Measurements from ENCODE around the gene NAP1L4.

NAP1L4 gene

DNA sequence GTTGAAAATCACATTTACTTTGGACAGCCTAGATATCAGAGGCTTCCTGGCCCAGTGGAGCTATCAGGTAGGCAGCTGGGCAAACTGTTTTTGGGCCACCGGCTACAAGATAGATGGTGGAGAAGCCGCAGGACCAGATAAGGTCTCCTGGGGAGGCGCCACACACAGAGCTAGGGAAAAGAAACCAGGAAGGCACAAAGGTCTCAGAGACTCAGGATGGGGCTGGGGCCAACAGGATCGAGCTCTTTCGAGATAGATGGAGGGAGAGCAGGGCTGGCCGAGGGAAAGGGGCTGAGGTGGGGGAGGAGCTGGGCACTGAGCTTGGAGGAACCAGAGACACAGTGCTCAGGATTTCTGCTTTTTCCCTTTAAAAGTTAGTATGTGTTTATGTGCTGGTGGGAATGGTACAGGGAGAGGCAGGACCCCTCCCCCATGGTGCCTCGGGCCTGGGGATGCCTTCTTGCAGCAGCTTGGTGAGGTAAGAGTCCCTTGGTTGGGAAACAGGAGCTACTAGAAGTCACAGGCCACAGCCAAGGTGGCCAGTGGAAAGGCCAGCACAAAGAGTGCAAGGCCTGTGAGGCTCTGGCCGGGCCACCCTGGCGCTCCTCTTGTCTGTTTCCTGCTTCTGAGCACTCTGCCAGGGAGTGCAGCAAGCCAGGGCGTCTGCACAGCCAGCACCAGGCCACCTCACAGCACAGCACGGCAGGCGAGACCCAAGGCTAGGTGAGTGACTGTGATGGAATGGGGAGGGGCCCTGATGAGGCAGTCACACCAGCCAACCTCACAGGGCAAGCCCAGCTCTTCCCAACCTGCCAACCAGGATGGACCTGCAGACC lies 11.5 kb upstream of the NAP1L4 start:
- H3K27ac ChIP-seq = no peak overlapping the region

DNA sequence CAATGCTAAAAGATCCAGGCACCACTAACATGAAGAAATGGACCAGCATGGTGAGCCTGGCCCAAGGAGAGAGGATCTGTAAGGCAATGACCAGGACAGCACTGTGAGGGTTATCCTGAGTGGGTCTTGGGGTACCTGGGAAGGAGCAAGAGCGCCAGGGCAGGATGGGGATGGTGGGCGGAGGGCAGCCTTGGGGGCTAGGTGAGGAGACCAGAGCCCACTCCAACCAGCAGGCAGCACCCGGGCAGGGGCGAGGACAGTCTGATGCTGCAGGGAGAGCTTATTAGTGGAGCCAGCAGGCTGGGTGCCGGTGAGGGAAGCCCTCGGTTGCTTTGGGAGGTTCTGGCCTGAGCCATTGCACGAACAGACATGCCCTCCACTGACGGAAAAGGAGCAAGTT lies 10.7 kb upstream of the NAP1L4 start:
- TF ChIP-seq ZFX (IDR thresholded peaks at IDR 0.05; ENCODE audit: borderline replicate concordance) = no peak
- TF ChIP-seq, protein P1, sequence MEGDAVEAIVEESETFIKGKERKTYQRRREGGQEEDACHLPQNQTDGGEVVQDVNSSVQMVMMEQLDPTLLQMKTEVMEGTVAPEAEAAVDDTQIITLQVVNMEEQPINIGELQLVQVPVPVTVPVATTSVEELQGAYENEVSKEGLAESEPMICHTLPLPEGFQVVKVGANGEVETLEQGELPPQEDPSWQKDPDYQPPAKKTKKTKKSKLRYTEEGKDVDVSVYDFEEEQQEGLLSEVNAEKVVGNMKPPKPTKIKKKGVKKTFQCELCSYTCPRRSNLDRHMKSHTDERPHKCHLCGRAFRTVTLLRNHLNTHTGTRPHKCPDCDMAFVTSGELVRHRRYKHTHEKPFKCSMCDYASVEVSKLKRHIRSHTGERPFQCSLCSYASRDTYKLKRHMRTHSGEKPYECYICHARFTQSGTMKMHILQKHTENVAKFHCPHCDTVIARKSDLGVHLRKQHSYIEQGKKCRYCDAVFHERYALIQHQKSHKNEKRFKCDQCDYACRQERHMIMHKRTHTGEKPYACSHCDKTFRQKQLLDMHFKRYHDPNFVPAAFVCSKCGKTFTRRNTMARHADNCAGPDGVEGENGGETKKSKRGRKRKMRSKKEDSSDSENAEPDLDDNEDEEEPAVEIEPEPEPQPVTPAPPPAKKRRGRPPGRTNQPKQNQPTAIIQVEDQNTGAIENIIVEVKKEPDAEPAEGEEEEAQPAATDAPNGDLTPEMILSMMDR (IDR thresholded peaks at IDR 0.05) = no peak
- H3K27ac ChIP-seq = no peak overlapping the region

More for the DNA sequence above, 11.5 kb upstream of the NAP1L4 start:
- TF ChIP-seq ZFX (IDR thresholded peaks at IDR 0.05; ENCODE audit: borderline replicate concordance) = no peak
- TF ChIP-seq, protein P1 (IDR thresholded peaks at IDR 0.05) = no peak

GRCh38 chr11:3002351-3002861 lies 10.3 kb upstream of the NAP1L4 start:
- no peak for TF ChIP-seq ZFX (IDR thresholded peaks at IDR 0.05; ENCODE audit: borderline replicate concordance)
- TF ChIP-seq, protein P1 (IDR thresholded peaks at IDR 0.05) = no peak
- no peak overlapping the region for H3K27ac ChIP-seq

DNA sequence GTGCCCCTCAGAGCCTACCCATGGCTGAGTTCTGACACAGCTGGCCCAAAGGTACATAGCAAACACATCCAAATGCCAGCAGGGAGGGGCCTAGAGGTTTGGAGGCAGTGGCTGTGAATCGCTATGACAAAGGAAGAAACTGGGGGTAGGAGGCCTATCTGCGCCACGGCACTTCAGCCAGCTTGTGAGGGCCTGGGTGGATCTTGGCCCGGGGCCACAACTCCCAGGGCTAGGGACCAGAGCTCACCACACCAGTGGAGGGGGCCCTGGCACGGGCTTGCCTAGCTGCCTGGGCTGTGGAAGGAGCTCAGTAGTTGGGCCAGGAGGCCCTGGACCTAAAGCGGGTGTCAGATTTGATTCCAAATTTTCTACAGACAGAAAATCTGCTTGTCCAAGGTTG lies 9.4 kb upstream of the NAP1L4 start:
- 0 out of 2 replicates have a peak overlapping the region, but pooled peaks have one; percentile 7 for H3K27ac ChIP-seq
- TF ChIP-seq ZFX (IDR thresholded peaks at IDR 0.05; ENCODE audit: borderline replicate concordance) = no peak
- TF ChIP-seq, protein P1 (IDR thresholded peaks at IDR 0.05) = no peak

DNA sequence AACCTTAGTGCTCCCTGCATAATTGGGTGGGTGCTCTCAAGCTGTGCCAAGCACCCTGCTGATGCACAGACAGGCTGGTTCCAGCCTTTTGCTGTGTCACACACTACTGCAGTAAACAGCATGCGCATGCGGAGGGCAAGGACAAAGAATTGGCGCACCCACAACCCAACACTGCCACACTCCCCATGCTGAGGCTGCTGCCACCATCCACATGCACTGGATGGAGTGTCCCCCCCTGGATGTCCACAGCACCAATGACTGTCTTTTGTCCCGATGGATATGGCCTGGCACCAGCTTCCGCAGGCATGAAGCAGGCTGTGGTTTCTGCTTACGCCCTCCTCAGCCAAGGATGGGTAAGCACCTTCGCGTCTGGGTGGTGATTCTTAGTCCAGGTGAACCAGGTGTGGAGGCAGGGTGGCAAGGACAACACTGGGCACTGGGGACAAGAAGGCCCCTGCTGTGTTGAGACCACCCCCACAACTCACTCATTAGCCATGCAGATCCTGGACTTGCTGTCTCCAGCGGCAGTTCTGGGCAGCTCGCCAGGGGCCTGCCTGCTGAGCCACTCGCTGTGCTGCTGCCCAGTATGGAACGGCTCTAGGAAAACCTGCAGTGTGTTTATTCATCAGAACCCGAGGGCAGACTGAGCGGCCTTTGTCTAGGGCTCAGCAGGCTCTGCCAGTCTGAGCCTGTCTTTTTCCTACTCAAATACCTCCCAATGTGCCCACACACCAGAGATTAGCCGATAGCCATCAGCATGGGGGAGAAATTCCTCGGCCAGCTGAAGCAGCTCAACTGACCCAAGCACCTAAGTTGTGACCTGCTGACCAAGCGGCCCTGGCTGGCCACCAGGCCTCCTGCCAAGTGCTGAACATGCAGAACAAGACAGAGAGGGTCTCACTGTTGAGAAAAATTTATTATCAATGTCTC lies 8.2 kb upstream of the NAP1L4 start:
- H3K27ac ChIP-seq = peak overlapping the region; percentile 7; the same call in 1 of the 2 replicates

DNA sequence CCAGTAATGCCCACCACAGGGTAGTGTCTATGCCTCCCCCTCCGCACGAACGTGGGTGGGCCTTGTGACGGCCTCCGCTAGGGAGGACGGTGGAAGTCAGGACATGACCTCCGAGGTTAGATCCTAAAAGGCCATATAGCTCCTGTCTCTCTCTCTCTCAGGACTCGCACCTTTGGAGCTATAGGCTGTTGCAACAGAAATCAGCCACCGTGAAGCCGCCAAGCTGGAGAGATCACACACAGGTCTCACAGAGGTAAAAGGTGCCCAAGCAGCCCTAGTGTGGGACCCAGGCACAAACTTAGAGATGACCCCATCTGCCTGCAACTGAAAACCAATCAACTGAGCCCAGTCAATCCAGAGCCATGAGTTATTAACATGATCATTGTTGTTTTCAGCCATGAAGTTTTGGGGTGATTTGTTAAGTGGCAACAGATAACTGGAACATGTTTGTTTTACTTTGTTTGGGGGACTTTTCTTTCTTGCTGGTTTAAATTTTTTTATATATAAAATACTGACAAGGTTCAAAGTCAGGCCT lies 7.4 kb upstream of the NAP1L4 start:
- TF ChIP-seq ZFX (IDR thresholded peaks at IDR 0.05; ENCODE audit: borderline replicate concordance) = no peak
- TF ChIP-seq, protein P1 (IDR thresholded peaks at IDR 0.05) = no peak
- no peak overlapping the region for H3K27ac ChIP-seq

More for the DNA sequence above, 8.2 kb upstream of the NAP1L4 start:
- TF ChIP-seq, protein P1 (IDR thresholded peaks at IDR 0.05) = no peak
- no peak for TF ChIP-seq ZFX (IDR thresholded peaks at IDR 0.05; ENCODE audit: borderline replicate concordance)

Measured in 22Rv1 (cell line).